Stimulated activated CD8-positive, alpha-beta memory T cell treated with anti-CD3 and anti-CD28 coated beads, Interleukin-15, amount 100 ng/mL, for 4 hours (primary cell): ENCODE data around the gene RBM33.

Experiments used
- DNase-seq, 2 donors: peaks; one replicate each; pipeline ENCODE4 v3.0.0-alpha.2; 2020; ENCODE audit warnings: low read depth in 2 of 2

RBM33 gene

DNA sequence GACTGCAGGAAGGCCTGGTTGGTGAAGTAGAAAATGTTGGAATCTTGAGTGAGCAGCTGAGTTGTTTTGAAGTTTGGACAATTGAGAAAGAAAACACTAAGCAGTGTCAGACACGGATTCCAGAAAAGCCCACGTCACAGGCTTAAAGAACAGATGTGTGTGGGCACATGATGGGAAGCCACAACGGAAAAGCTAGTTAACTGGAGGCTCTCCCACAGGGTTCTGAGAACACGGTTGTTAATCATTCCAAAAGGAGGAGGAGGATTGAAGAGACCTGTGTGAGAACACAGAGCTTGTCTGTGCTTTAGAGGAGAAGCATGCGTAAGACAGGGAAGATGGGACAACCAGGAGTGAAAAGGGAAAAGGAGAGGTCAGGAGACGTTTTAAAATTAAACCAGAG lies 125.2 kb downstream of the RBM33 start:
- DNase-seq = no peak

DNA sequence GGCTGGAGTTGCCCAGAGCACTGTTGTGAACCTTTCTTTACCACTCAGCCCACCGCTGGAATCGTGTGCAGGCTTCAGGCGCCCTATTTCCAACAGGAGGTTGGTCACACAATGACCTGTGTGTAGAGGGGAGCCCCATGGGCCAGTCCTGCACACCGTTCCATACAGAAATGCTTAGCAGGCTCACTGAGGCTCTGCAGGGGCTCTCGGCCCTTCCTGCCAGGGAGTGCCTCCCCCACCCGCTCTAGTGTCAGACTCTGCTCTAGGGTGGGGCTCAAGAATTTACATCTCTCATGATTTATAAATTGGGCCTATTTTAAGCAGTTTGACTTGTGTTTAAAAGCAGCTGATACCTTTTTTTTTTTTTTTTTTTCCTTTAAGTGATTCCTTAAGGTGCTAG lies 125.8 kb downstream of the RBM33 start:
- DNase-seq = no peak

DNA sequence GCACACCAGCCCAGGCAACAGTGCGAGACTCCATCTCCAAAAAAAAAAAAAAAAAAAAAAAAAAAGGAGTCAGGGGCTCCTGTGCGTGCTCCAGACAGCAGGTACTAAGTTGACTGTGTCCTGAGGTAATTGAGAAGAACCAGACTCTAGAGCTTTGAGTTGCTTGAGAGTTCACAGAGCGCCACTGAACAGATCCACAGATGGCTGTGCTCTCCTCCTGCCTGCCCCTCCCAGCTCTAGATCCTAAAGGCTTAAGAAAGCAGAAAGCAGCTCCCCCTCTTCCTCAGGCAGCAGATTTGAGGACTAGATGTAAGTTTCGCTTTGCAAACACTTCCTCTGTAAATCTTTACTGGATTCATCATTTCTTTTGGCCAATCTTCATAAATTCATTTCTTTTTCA lies 129.1 kb downstream of the RBM33 start:
- DNase-seq = no peak

DNA sequence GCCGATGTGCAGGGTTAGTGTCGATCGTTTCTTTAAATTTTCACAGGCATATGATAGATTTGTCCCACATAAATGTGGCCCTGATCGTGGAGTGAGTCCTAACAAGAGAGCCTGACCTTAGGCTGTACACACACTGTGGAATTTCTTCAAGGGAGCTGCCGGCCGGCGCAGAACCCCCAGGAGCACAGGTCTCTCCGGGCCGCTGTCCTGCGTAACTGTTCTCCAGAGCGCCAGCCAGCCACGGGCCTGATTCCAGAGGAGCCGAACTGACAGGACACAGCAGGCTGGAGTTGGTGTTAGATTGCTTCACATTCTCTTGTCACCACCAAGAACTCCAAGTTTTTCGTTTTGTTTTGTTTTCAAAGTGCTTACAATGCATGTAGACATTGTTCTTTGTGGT lies 130.5 kb downstream of the RBM33 start:
- DNase-seq = no peak

DNA sequence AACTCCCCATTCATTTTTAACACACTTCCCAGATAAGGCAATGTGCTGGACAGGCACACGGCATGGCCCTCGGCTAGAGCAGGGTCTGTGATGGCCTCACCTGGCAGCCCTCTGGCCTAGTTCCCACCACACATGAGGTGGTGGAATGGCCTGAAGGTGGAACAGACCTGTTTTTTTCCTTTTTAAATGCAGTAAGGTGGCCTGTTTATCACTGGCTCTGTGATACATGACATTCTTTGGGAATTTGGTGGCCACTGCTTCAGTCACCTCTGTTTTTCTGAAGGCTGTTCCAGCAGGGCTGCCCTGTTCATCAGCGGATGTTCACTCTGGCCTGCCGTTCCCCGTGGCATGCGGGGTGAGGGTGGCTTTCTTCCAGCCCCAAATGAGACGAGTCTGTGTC lies 131.2 kb downstream of the RBM33 start:
- DNase-seq = no peak

DNA sequence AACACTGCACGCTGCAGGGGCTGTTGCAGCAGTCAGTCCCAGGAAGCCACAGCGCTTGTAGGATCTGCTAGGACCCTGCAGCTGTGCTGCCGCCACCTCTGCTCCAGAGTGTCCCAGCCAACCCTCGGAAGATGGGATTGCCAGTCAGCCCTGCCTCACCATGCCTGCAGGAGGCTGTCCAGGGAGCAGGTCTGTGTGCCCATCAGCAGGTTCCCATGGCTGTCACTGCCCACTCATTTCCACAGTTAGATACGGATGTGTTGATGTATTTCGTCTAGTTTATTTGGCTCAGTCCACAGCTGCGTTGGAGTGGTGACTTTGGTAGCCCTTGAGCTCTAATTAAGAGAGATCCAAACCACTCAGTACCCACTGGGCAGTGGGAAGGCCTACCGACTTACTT lies 132.1 kb downstream of the RBM33 start:
- no peak for DNase-seq

DNA sequence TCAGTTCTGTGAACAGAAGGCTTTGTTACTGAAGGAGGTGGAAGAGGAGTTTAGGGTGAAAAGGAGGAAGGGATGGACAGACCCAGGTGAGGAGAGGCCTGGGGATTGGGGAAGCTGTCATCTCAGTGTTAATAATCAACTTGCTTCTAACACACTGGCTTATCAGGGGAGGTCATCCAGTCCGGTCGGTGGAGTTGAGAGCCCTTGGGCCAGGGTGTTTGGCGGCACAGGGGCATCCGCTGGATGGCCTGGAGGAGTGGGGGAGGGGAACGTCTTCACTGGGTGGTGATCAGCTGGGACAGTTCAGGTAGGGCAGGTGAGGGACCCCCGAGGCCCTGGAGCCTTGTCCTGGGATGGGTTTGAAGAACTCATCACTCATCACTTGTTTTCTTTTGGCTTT lies 133.9 kb downstream of the RBM33 start:
- no peak for DNase-seq

DNA sequence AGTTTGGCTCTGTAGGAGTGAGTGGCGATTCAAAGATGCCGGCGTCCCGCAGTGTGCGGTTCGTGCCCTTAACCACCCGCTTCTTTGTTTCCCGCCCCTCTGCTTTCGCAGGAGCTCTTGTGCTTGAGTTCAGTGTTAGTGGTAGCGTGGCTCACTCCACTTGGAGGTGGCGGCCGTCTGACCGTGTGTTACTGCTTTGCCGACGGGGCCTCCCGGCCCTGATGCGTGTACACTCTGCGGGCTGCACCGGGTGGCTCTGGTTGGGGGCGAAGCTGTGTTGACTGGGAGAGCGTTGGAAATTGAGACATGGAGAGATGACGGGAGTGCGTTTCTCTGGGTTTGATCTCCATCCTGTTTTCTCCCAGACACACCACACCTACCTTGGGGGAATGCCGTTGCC lies 136.4 kb downstream of the RBM33 start:
- DNase-seq = no peak

DNA sequence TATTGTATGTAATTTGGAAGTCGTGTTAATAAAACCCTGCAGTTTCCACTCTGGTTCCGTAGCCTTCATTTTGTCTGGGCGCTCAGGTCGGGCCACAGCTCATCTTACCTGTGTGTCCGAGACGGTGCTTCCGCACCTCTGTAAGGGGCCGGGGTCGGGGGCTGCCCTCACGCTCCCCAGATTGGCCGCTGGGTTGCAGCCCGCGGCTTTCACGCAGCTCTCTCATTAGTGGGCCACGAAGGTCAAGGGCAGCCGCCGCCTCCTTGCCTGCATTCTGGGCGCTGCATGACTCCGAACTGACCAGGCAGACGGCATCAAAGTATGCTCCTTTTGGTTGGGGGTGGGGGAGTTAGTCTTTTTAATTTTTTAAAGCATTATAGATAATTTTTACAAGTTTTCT lies 137.0 kb downstream of the RBM33 start:
- no peak for DNase-seq

DNA sequence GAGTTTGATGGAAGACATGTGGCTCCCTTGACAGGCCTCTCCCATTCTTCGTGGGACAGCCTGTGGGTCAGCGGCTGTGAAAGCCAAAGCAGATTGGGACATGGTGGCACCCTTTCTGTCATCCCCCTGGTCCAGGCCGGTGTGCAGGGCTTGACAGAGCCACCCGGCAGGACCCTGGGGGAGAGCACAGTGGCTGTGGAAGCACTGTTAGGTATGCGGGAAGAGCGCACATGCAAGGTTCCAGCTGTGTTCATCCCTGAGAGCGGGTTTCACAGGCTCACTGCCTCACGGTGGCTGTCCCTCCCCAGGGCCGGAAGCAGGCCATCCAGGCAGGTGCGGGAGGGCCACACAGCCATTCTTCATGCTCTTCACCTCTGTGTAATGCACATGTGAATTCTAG lies 138.0 kb downstream of the RBM33 start:
- no peak for DNase-seq

DNA sequence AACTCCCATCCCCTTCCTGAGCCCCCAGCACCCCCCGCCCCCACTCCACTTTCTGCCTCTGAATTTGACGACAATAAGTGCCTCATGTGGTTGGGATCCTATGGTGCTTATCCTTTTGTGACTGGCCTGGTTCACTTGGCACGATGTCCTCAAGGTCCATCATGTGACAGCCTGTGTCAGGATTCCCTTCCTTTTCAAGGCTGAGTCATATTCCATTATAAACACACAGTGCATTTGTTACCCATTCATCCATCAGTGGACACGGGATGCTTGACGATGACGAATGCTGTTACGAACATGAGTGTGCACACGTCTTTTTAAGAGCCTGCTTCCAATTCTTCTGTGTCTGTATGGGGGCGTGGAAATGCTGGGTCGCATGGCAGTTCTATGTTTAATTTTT lies 141.1 kb downstream of the RBM33 start:
- DNase-seq = no peak

DNA sequence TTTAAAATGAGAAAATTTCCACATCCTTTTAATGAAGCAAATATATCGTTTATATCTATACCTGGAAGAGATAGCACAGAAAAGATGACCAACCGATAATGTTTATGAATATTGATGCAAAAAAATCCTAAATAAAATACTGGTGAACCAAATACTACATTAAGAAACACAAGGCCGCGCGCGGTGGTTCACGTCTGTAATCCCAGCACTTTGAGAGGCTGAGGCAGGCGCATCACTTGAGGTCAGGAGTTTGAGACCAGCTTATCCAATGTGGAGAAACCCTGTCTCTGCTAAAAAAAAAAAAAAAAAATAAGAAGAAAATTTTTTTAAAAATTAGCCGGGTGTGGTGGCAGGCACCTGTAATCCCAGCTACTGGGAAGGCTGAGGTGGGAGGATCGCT lies 142.0 kb downstream of the RBM33 start:
- no peak for DNase-seq

DNA sequence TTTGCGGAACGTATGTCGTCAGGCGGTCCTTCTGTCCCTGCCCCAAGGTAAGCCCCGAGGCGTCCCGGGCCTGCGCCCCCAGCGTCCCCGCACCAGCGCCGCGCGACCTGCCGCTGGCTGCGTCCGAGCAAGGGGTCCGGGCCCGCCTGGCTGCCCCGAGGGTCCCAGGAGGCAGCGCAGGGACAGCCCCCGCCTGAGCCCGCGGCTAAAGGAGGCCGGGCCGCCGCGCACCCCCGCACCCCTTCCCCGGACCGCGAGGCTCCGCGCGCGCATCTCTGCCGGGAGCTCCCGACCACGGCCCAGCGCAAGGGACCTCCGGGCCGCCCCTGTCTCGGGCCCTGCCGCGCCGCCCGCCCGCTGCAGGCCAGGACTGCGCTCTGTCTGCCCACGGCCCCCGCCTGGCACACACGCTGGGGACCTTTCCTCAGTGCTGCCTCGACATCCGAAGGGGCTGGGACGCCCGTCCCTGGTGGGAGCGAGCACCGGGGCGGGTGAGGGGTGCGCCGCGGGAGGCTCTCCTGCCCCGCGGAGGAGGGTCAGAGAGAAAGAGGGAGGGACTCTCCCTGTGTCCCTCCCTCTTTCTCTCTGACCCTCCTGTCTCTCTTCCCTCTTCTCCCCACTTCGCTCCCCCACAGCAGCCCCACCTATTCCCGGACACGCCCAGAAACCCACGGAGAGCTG lies 142.8 kb downstream of the RBM33 start:
- no peak for DNase-seq

DNA sequence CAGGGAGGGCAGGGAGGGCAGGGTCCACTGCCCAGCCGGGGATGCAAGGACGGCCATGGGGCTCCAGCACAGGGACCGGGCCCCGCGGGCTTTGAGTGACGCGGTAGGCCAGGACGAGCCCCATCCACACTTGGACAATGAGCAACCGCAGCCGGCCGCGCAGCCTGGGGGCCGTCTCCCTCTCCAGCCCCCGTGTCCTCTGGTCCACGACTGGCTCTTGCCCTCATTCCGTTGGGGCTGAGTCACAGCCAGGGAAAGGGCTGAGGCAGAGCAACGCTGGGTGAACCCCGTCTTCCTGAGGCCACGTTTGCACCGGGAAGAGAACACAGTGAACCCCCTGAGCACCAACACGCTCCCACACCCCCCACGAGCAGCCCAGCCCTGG lies 144.1 kb downstream of the RBM33 start:
- DNase-seq = no peak

DNA sequence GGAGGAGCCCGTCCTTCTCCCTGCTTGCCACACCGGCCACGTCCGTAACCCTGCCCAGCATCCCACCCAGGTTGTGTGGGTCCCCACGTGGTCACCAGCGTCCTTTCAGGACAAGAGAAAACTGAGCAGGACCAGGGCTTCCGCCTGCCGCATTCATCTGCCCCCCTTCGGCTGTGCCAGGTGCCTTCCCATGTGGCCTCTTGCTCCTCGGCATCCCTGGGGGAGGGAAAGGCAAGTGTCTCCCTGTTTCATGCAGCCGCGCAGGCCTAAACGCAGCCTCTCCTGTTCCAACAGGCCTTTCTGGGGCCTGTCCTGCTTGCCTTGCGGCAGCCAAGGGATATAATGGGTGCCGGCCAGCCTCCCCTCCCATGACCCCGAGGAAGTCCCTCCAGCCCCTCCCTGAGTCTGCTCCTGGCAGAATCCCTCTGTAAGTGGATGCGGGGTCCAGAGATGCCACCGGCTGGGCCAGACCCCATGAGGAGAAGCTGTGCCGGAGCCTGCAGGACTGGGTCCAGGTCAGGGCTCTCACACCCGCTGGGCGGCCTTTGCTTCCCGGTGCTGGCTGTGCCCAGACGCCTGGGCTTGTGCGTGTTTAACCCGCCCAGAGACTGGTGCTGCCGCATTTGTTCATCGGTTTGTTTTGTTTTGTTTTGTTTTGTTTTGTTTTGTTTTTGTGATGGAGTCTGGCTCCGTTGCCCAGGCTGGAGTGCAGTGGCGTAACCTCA lies 144.7 kb downstream of the RBM33 start:
- no peak for DNase-seq

DNA sequence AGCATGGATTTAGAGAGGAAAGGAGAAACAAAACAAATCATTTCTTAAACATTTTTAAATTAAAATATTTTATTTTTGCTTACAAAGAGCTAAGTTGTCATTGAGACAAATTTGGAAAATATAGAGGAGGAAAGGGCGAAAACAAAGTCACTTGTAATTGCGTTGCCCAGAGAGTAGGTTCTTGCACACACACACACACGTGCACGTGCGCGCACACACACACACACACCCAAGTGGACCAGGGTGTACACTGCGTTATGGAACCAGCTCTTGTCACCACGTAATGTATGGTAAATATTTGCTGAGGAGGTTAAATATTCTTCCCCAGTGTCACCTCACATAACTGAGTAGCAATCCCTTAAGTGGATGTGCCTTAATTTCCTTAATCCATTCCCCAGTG lies 146.2 kb downstream of the RBM33 start:
- DNase-seq = no peak

DNA sequence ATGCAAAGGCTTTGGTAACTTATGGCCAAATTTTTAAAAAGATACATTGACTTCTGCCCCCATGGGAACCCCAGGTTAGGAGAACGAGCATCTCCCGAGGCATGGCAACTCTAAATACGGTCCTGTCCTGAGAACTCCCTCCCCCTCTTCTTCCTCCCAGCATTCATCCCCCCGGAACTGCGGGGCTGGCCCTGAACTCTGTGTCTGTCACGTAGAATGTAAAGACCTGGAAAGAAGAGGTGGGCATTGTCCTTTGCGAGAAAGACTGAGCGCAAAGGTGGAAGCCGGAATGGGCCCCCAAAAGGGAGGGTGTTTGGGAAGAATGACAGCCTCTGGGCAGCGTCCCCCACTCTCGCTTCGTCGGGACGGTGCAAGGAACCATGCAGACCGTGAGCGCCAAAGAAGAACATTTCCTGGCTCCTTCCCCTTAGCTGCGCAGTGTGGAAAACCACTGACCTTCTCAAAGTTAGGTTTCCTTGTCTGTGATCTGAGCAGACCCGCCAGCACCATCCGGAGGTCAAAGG lies 146.8 kb downstream of the RBM33 start:
- DNase-seq = no peak

DNA sequence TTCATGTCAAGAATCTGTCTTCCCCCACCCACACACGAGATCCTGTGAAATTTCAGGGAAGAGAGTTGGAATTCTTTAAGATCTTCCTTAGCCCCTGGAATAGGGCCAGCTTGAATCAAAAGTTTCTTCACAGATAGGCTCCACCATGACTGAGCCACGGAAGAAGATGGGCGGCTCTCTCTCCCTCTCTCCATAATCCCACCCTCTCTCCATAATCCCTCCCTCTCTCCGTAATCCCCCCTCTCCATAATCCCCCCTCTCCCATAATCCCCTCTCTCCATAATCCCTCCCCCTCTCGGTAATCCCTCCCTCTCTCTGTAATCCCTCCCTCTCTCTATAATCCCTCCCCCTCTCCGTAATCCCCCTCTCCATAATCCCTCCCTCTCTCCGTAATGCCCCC lies 147.4 kb downstream of the RBM33 start:
- DNase-seq = no peak

DNA sequence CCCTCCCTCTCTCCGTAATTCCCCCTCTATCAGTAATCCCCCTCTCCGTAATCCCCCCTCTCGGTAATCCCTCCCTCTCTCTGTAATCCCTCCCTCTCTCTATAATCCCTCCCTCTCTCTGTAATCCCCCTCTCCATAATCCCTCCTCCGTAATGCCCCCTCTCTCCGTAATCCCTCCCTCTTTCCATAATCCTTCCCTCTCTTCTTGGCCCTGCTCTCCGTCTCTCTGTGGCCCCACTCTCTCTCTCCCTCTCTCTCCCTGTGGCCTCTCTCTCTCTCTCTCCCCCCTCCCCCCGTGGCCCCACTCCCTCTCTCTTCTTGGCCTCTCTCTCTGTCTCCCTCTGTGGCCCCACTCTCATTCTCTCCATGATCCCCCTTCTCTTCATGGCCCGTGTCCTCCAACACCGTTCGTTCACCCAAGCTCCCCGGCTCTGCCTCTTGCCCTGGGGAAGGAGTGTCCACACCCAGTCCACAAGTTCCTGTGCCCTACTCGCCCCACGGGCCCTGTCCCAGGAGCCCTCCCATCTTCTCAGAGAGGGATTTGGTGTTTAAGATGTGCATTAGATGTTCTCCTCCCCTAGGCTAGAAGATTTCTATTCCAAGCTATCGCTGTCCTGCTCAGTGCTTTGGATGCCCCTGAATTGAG lies 148.0 kb downstream of the RBM33 start:
- no peak for DNase-seq

DNA sequence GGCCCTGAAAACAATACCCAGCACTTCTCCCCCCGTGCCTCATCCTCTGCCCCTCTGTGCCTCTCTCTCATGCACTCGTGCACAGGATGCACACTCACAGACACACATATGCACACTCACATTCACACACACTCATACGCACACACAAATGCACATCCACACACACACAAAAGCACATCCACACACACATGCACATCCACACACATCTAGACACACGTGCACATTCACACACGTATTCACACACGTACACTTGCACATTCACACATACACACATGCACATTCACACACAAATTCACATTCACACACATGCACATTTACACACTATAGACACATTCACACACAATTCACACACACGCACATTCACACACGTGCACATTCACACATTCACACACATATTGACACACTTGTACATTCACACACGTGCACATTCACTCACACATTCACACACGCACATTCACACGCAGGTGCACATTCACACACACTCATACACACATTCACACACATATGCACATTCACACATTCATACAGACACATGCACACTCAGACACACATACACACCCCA lies 148.6 kb downstream of the RBM33 start:
- DNase-seq = no peak

DNA sequence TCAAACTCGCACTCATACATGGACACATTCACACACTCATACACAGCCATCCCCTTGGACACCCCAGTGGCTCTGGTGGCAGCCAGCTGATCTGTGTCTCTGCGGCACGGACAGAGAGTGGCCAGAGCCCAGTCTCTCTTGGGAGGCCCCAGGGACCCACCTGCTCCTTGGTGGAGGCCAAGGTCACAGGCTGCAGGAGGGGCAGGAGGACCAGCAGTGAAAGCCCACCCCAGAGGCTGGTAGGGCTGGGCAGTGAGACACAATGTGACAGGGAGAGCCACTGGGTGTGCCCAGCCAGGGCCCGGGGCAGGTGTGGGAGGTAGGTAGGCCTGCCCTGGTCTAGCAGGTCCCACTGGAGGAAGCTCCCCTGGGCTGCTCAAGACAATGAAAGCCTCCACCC lies 149.3 kb downstream of the RBM33 start:
- DNase-seq = no peak

DNA sequence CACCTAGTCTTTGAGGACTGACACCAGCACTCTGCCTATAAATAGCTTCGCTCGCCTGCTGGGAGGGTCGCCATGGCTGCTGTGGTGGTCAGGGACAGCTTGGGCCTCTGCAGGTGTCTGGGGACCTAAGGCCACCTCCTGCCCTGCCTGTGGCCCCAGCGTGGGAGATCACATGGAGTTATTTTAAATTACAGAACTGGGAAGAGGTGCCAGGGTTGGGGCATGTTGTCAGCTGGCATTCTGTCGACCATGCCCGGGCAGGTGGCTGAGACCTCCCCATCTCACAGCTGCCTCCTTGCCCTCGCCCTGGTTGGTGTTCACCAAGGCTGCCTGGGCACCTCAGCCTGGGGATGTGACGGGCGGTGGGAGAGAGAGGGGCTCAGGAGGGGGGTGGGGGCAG lies 149.7 kb downstream of the RBM33 start:
- no peak for DNase-seq

DNA sequence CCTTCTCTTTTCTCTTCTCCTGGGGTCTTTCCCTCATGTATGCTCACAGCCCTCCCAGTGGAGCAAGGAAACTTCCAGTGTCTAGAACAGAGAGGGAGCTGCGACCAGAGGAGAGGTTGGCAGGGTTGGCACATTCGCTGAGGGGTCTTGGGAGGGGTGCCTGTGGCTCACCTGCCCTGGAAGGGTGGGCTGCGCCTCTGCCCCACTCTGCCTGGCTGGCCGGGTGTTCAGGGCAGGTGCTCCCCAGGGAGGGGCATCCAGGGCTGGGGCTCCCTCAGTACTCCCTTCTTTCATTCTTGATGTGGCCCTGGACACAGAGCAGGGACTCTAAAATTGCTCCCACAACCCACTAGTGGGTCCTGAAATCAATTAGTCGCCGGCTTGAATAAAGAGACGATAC lies 150.9 kb downstream of the RBM33 start:
- no peak for DNase-seq
